Measurements from ENCODE around the gene HAUS8. TPM values are rescaled to one million over a fixed set of nuclear protein-coding genes. Genes with fewer than 3 reads are reported as not detected.

The HAUS8 gene
- total and polyA plus RNA-seq, 2 of the 4 experiments (the other 2 are of a cell fraction): 3.4 to 14.2 TPM

DNA sequence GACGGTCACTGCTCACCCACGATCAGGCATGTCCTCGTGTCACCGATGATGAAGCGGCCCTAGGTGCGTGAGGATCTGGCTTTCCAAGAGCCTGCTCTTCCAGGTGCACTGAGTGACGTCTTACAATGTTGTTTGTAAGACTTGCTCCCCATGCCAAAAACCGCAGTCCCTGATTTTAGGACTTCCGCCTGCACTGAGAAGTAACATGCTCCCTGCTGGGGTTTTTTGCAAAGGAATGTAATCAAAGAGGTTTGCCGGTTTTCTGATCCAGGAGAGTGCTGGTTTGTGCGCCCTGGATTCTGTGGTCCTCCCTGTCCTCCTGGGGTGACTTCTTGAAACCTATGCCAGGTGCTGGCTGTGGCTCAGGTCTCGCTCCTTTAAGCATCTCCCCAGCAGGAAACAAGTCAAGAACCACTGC is 39.2 kb upstream of the HAUS8 start:
- Histone ChIP-seq H3K36me3 (ENCODE audit: control insufficient read depth, insufficient read depth, low read length) (peaks cover 51% of the 10 kb centered on the region), H3K9ac (ENCODE audit: low read depth, low read length) (no peak overlapping the region)
- peak; percentile 57 for DNase-seq

More for the DNA sequence above, 39.2 kb upstream of the HAUS8 start:
- Histone ChIP-seq H4K5ac (ENCODE audit: low read depth, low read length) (peak overlapping the region; percentile 35; the same call in 1 of the 2 replicates), H4K8ac (ENCODE audit: low read depth in 2 of 2, low read length in 2 of 2) (peak overlapping the region; percentile 66 to 69; a peak in 1 of 4 replicates), H3K56ac (ENCODE audit: extremely low read depth, insufficient read depth, low read length) (no peak overlapping the region; the same call in 1 of the 2 replicates), H3K9me1 (ENCODE audit: insufficient read depth, low read length) (peaks cover 26% of the 10 kb centered on the region), H3K9me3 (ENCODE audit: control insufficient read depth, insufficient read depth, low read length) (no peaks in the 10 kb centered on the region), H3K23ac (ENCODE audit: low read depth, low read length) (peak overlapping the region; percentile 18; the same call in 1 of the 2 replicates), H3K4me3 (ENCODE audit: insufficient read depth, low read depth, low read length) (no peak overlapping the region), H4K91ac (ENCODE audit: insufficient read depth, low read depth, low read length) (no peak overlapping the region; the same call in 1 of the 2 replicates), H2BK120ac (ENCODE audit: low read depth, low read length) (peak overlapping the region; percentile 56; the same call in 1 of the 2 replicates), H2BK5ac (ENCODE audit: low read depth, low read length, poor library complexity, severe bottlenecking) (no peak overlapping the region), H3K14ac (replicated peaks; ENCODE audit: low read depth, low read length) (peak overlapping the region; percentile 12), H2BK15ac (ENCODE audit: low read depth, low read length) (no peak overlapping the region; the same call in 2 of the 3 replicates), H3K4me1 (ENCODE audit: control insufficient read depth, insufficient read depth, low read length) (peaks cover 11% of the 10 kb centered on the region), H3K27me3 (ENCODE audit: control insufficient read depth, insufficient read depth, low read length) (no peaks in the 10 kb centered on the region), H4K20me1 (ENCODE audit: insufficient read depth, low read length) (peaks cover 82% of the 10 kb centered on the region), H2AFZ (replicated peaks; ENCODE audit: low read length, poor library complexity) (peak overlapping the region; percentile 60), H3K18ac (ENCODE audit: low read depth, low read length) (peak overlapping the region; percentile 7; the same call in 1 of the 2 replicates), H3K4me2 (ENCODE audit: low read depth, low read length) (peak overlapping the region; percentile 1; the same call in 1 of the 2 replicates), H3K27ac (ENCODE audit: insufficient read depth, low read length) (peak overlapping the region; percentile 82), H3K79me1 (ENCODE audit: low read depth in 1 of 2, low read length in 2 of 2) (peaks cover 33 to 97% of the 10 kb centered on the region in 2 experiments), H2BK20ac (ENCODE audit: low read depth, low read length) (no peak overlapping the region), H3K4ac (ENCODE audit: low read depth, low read length) (peak overlapping the region; percentile 41; the same call in 1 of the 2 replicates), H2AK9ac (replicated peaks; ENCODE audit: low read depth, low read length, poor library complexity) (peak overlapping the region; percentile 4), H2AK5ac (ENCODE audit: low read depth, low read length) (peak overlapping the region; percentile 51)
- dilution Hi-C loops (cut with HindIII; ENCODE audit: low sequenced_read_pairs, unreplicated experiment) (no loop called here), intact Hi-C loops (cut with micrococcal nuclease) (no loop called here), in situ Hi-C loops (cut with MboI; ENCODE audit: low sequenced_read_pairs) (no loop called here)
- ChIA-PET CTCF (no interaction called here), POLR2A (ENCODE audit: unreplicated experiment) (no interaction called here)
- TF ChIP-seq RAD21 (IDR thresholded peaks at IDR 0.05; ENCODE audit: low read length): no peak
- TF ChIP-seq, protein P1, sequence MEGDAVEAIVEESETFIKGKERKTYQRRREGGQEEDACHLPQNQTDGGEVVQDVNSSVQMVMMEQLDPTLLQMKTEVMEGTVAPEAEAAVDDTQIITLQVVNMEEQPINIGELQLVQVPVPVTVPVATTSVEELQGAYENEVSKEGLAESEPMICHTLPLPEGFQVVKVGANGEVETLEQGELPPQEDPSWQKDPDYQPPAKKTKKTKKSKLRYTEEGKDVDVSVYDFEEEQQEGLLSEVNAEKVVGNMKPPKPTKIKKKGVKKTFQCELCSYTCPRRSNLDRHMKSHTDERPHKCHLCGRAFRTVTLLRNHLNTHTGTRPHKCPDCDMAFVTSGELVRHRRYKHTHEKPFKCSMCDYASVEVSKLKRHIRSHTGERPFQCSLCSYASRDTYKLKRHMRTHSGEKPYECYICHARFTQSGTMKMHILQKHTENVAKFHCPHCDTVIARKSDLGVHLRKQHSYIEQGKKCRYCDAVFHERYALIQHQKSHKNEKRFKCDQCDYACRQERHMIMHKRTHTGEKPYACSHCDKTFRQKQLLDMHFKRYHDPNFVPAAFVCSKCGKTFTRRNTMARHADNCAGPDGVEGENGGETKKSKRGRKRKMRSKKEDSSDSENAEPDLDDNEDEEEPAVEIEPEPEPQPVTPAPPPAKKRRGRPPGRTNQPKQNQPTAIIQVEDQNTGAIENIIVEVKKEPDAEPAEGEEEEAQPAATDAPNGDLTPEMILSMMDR (conservative IDR thresholded peaks at IDR 0.05; ENCODE audit: low read depth, low read length): no peak
- TF ChIP-seq MAZ (IDR thresholded peaks at IDR 0.05; ENCODE audit: borderline replicate concordance, low read depth, low read length): no peak
- TF ChIP-seq CHD1 (IDR thresholded peaks at IDR 0.05; ENCODE audit: low read depth, low read length): no peak
- TF ChIP-seq, protein P2, sequence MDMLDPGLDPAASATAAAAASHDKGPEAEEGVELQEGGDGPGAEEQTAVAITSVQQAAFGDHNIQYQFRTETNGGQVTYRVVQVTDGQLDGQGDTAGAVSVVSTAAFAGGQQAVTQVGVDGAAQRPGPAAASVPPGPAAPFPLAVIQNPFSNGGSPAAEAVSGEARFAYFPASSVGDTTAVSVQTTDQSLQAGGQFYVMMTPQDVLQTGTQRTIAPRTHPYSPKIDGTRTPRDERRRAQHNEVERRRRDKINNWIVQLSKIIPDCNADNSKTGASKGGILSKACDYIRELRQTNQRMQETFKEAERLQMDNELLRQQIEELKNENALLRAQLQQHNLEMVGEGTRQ (IDR thresholded peaks at IDR 0.05; ENCODE audit: low read depth, low read length): no peak
- TF ChIP-seq NFE2L2 (IDR thresholded peaks at IDR 0.05; ENCODE audit: low read depth, low read length): no peak
- TF ChIP-seq SMC3 (IDR thresholded peaks at IDR 0.05; ENCODE audit: low read depth, low read length): no peak
- no peak for TF ChIP-seq POLR2A (IDR thresholded peaks at IDR 0.05; ENCODE audit: low read depth, low read length)
- TF ChIP-seq MAFK (IDR thresholded peaks at IDR 0.05; ENCODE audit: low read depth, low read length): no peak
- TF ChIP-seq RFX5 (IDR thresholded peaks at IDR 0.05; ENCODE audit: low read depth, low read length): no peak
- TF ChIP-seq BHLHE40 (IDR thresholded peaks at IDR 0.05; ENCODE audit: low read depth, low read length): no peak
- TF ChIP-seq, protein P3, sequence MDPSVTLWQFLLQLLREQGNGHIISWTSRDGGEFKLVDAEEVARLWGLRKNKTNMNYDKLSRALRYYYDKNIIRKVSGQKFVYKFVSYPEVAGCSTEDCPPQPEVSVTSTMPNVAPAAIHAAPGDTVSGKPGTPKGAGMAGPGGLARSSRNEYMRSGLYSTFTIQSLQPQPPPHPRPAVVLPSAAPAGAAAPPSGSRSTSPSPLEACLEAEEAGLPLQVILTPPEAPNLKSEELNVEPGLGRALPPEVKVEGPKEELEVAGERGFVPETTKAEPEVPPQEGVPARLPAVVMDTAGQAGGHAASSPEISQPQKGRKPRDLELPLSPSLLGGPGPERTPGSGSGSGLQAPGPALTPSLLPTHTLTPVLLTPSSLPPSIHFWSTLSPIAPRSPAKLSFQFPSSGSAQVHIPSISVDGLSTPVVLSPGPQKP (IDR thresholded peaks at IDR 0.05; ENCODE audit: borderline replicate concordance, low read depth, low read length): no peak
- no peak for TF ChIP-seq FOS (IDR thresholded peaks at IDR 0.05; ENCODE audit: low read depth, low read length)
- no peak for TF ChIP-seq CEBPB (IDR thresholded peaks at IDR 0.05; ENCODE audit: low read depth, low read length)
- no peak for TF ChIP-seq RCOR1 (IDR thresholded peaks at IDR 0.05; ENCODE audit: insufficient replicate concordance, low read length)
- no peak for TF ChIP-seq MXI1 (IDR thresholded peaks at IDR 0.05; ENCODE audit: borderline replicate concordance, low read depth, low read length)
- no TSS peak for BruUV-seq (replicated peaks)
- ATAC-seq (ENCODE audit: low read depth): no peak
- 84% methylated on average over 6 of the region's 12 CpGs; no CpG with 5 or more reads in 1 of the 2 experiments for WGBS, 2 experiments (ENCODE audit: extremely low coverage in 2 of 2, insufficient read length in 1 of 2)
